Measurements from ENCODE around the gene RNF32.

DNA sequence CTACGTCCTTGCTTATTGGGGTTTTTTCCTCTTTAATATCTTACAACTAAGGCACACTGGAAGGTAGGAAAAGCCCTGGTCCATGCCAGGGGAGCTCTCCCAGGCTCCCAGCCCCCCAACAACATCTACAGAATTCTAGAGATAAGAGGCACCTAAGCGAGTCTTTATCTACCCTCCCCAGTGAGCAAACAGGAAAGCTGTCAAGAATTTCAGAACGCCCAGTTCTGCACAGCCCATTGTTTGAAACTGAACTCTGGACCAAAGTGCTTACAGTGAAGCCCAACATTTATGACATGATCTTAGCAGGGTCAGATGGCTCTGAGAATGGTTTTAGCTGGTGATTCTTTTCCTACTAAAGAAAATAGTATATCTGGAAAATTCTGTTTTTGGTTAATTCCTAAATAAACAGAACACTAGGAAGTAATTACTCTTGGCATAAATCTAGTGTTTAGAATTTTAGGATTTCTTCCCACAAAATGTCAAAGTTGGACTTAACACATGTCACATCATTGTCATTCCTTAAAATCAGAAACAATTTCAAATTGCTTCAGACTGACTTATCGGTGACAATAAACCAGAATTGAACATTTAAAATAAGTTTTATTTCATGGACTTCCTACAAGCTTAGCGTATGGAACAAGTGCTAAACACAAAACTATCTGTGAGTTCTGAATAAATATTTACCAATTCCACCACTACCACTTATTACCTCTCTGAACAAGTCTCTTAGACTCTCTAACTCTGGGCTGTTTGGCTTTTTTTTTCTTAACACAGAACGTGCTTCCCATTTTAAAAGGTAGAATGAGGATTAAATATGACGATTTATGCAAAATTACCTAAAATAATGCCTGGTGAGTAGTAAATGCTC, 31.3 kb upstream of the RNF32 start:
- TF ChIP-seq, protein P1, sequence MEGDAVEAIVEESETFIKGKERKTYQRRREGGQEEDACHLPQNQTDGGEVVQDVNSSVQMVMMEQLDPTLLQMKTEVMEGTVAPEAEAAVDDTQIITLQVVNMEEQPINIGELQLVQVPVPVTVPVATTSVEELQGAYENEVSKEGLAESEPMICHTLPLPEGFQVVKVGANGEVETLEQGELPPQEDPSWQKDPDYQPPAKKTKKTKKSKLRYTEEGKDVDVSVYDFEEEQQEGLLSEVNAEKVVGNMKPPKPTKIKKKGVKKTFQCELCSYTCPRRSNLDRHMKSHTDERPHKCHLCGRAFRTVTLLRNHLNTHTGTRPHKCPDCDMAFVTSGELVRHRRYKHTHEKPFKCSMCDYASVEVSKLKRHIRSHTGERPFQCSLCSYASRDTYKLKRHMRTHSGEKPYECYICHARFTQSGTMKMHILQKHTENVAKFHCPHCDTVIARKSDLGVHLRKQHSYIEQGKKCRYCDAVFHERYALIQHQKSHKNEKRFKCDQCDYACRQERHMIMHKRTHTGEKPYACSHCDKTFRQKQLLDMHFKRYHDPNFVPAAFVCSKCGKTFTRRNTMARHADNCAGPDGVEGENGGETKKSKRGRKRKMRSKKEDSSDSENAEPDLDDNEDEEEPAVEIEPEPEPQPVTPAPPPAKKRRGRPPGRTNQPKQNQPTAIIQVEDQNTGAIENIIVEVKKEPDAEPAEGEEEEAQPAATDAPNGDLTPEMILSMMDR (IDR thresholded peaks at IDR 0.05; ENCODE audit: low read length), result no peak
- TF ChIP-seq EZH2 (IDR thresholded peaks at IDR 0.05; ENCODE audit: borderline replicate concordance, low read length), result no peak
